ENCODE measurements around the gene LRP3. TPM values are rescaled to one million over a fixed set of nuclear protein-coding genes. Genes with fewer than 3 reads are reported as not detected.

Gene LRP3
- total and polyA plus RNA-seq, 2 experiments from 2014 or later = 3.5 to 62.7 TPM

GRCh38 chr19:33211794-33212435 is 17.8 kb downstream of the LRP3 start (continued):
- TF ChIP-seq ZNF462 (CRISPR knock-in tag; IDR thresholded peaks at IDR 0.05) (no peak), ZNF331 (CRISPR knock-in tag; IDR thresholded peaks at IDR 0.05; ENCODE audit: low read depth) (no peak), CTCF (conservative IDR thresholded peaks at IDR 0.05; ENCODE audit: low read depth in 2 of 2) (no peak), CREB1 (CRISPR knock-in tag; IDR thresholded peaks at IDR 0.05; ENCODE audit: low read depth) (no peak)

GRCh38 chr19:33212436-33213172 is 18.5 kb downstream of the LRP3 start:
- peaks cover 13% of the 10 kb centered on the region for H3K27me3 Mint-ChIP-seq (ENCODE audit: insufficient read depth, low read depth, poor library complexity)
- no peak overlapping the region for H3K27ac Mint-ChIP-seq
- Histone ChIP-seq H3K4me2 (no peak overlapping the region), H3K79me2 (replicated peaks; ENCODE audit: insufficient read depth) (no peaks in the 10 kb centered on the region), H3K9me2 (ENCODE audit: insufficient read depth) (no peaks in the 10 kb centered on the region), H3K27me3 (ENCODE audit: insufficient read depth) (no peaks in the 10 kb centered on the region), H3K4me3 (no peak overlapping the region), H3K27ac (ENCODE audit: low read depth) (no peak overlapping the region), H3F3A (replicated peaks; ENCODE audit: low read depth) (no peaks in the 10 kb centered on the region), H2AFZ (no peak overlapping the region), H3K4me1 (ENCODE audit: insufficient read depth) (no peaks in the 10 kb centered on the region), H3K36me3 (ENCODE audit: insufficient read depth) (no peaks in the 10 kb centered on the region), H4K20me1 (replicated peaks; ENCODE audit: insufficient read depth) (no peaks in the 10 kb centered on the region)
- no peak for ATAC-seq
- H3K4me3 Mint-ChIP-seq = no peak overlapping the region
- DNase-seq (ENCODE audit: low spot score) = no peak
- no peak for TF ChIP-seq ZNF462 (CRISPR knock-in tag; IDR thresholded peaks at IDR 0.05)
- peaks cover 7% of the 10 kb centered on the region; the same call in 2 of the 3 replicates for H3K4me1 Mint-ChIP-seq
- no peaks in the 10 kb centered on the region for H3K9me3 Mint-ChIP-seq
- H3K36me3 Mint-ChIP-seq (ENCODE audit: low read depth) = no peaks in the 10 kb centered on the region
